Activated naive CD8-positive, alpha-beta T cell treated with anti-CD3 and anti-CD28 coated beads, Interleukin-2, amount 10 ng/mL, durations not matched to agents 7 days and 5 days (primary cell): ENCODE data around the gene KIF26A. TPM values are rescaled to one million over a fixed set of nuclear protein-coding genes. Genes with fewer than 3 reads are reported as not detected.

Experiments used
- ATAC-seq: fragments of 150-1000 bp; cut with Tn5 transposase; one replicate; pipeline ENCODE4 v1.10.0; 2021; ENCODE audit warnings: low read depth, moderate library complexity
- POLR2A ChIA-PET: fragments of 350-600 bp; sonication (Branson Sonifier 250); formaldehyde crosslinking; loops from one replicate; lab custom pipeline; 2021; ENCODE audit warnings: antibody characterized with exemption; lab: Charles Lee
- DNase-seq: peaks from one replicate; pipeline ENCODE4 v3.0.0; 2021
- H3K27ac Mint-ChIP-seq: one replicate; pipeline ENCODE4 v1.8.0; 2022; ENCODE audit warnings: mild to moderate bottlenecking, mixed read lengths
- H3K27me3 Mint-ChIP-seq: one replicate; pipeline ENCODE4 v1.8.0; 2022; ENCODE audit warnings: mild to moderate bottlenecking, moderate library complexity, mixed read lengths
- H3K36me3 Mint-ChIP-seq: one replicate; pipeline ENCODE4 v1.8.0; 2021; ENCODE audit warnings: mild to moderate bottlenecking, mixed read lengths
- H3K4me1 Mint-ChIP-seq: one replicate; pipeline ENCODE4 v1.8.0; 2021; ENCODE audit warnings: mixed read lengths
- H3K4me3 Mint-ChIP-seq: one replicate; pipeline ENCODE4 v1.8.0; 2022; ENCODE audit warnings: mild to moderate bottlenecking, moderate library complexity, mixed read lengths
- H3K9me3 Mint-ChIP-seq: one replicate; pipeline ENCODE4 v1.8.0; 2021; ENCODE audit warnings: mixed read lengths
- total RNA-seq, 2 experiments: library from RNA; stranded (reverse); gene quantifications; one replicate each; pipeline ENCODE4 v1.2.3, GENCODE V29; 2021

Gene KIF26A
- total RNA-seq, 2 experiments from 2014 or later, result 0.17 to 0.26 TPM

DNA sequence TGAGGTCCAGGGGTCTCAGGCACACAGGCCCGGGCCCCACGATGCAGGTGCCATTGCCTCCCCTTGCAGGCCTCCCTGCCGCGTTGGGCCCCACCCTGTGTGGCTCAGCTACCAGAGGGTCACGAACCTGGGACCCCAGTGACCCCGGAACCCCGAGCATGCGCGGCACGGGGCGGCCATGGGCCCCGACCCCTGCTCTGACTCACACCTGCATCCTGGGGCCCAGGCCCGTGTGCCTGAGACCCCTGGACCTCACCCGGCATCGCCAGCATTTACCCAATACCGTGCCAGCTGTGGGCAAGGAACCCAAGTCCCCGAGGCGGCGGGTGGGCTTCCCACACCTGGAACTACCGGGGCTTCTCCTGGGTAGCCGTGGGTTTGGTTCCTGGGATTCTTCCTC, 25.2 kb downstream of the KIF26A start:
- POLR2A ChIA-PET, result no interaction called here
- H3K36me3 Mint-ChIP-seq, result no peaks in the 10 kb centered on the region
- H3K9me3 Mint-ChIP-seq, result no peaks in the 10 kb centered on the region
- no peak overlapping the region for H3K4me3 Mint-ChIP-seq
- DNase-seq (no peak), ATAC-seq (no peak)
- H3K27me3 Mint-ChIP-seq, result no peaks in the 10 kb centered on the region
- H3K27ac Mint-ChIP-seq, result no peak overlapping the region
- H3K4me1 Mint-ChIP-seq, result no peaks in the 10 kb centered on the region

DNA sequence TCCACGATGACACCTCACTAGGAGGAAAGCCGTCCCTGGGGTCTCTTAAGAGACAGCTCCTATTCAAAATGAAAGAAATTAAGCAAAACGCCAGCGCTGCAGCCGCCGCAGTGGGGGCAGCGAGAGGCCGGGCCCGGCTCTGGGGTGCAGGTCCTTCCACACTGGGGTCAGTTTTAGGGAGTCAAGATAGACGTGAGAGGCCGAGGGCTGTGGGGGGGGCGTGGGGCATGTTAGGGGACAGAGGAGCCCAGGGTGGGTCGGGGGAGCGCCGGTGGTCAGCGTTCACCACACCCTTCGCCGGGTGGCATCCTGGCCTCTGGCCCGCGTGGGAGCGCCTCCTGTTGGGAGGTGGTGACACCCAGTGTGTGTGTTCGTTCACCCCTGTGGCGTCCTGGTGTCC, 25.7 kb downstream of the KIF26A start:
- Mint-ChIP-seq H3K4me1 (no peaks in the 10 kb centered on the region), H3K27me3 (no peaks in the 10 kb centered on the region), H3K9me3 (no peaks in the 10 kb centered on the region), H3K36me3 (no peaks in the 10 kb centered on the region), H3K27ac (no peak overlapping the region), H3K4me3 (no peak overlapping the region)
- no peak for ATAC-seq
- POLR2A ChIA-PET, result no interaction called here
- DNase-seq, result no peak

DNA sequence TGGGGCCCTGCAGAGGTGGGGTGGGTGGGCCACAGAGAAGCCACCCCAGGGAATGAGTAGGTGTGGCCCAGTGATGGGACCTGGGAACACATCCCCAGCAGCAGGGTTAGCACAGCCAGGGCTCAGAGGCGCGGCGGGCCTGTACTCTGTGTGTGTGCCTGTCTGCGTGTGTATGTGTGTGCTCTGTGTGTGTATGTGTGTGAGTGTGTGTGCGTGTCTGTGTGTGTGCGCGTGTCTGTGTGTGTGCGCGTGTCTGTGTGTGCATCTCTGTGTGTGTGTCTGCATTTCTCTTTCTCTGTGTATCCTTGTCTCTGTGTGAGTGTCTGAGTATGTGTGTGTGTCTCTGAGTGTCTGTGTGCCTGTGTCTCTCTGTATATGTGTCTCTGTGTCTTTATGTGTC, 26.1 kb downstream of the KIF26A start:
- Mint-ChIP-seq H3K27ac (no peak overlapping the region), H3K9me3 (no peaks in the 10 kb centered on the region), H3K36me3 (no peaks in the 10 kb centered on the region), H3K4me1 (no peaks in the 10 kb centered on the region), H3K27me3 (no peaks in the 10 kb centered on the region), H3K4me3 (no peak overlapping the region)
- no peak for DNase-seq
- POLR2A ChIA-PET, result no interaction called here
- ATAC-seq, result no peak

DNA sequence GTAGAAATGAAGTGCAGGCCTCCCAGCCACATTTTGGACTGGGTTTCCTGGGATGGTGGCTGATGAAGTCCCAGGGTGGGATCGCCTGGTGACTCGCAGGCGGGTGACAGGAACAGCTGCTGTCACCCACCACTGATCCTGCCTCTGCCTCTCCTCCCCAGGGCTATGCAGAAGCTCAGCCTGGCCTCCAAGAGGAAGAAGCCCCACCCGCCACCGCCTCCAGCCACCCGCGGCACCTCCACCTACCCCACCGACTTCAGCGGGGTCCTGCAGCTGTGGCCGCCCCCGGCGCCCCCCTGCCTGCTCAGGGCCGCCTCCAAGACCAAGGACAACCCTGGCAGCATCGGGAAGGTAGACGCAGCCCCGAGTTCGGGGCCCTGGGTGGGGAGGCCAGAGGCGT, 28.3 kb downstream of the KIF26A start:
- H3K27me3 Mint-ChIP-seq, result no peaks in the 10 kb centered on the region
- no peaks in the 10 kb centered on the region for H3K36me3 Mint-ChIP-seq
- no peak for ATAC-seq
- no peaks in the 10 kb centered on the region for H3K9me3 Mint-ChIP-seq
- no peak for DNase-seq
- H3K27ac Mint-ChIP-seq, result no peak overlapping the region
- H3K4me3 Mint-ChIP-seq, result no peak overlapping the region
- no peaks in the 10 kb centered on the region for H3K4me1 Mint-ChIP-seq
- POLR2A ChIA-PET, result no interaction called here

DNA sequence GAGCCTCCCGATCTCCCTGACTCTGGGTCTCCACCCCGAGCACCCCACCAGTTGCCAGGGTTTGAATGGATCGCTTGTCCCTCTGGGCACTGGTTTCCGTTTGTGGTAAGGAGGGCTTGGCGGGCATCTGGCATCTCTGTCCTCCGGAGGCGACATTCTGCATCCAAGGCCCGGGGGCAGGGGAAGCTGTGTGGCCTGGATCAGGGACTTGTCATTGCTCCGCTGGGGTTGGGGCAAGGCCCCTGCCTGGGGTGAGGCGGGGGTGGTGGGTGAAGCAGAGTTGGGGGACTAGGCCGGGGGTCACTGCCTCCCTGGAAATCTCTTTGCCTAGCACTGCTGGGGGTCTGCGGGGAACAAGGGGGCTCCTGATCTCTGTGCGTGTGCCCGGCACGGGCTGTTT, 30.2 kb downstream of the KIF26A start:
- POLR2A ChIA-PET, result no interaction called here
- no peaks in the 10 kb centered on the region for H3K4me1 Mint-ChIP-seq
- H3K9me3 Mint-ChIP-seq, result no peaks in the 10 kb centered on the region
- no peaks in the 10 kb centered on the region for H3K27me3 Mint-ChIP-seq
- no peak overlapping the region for H3K27ac Mint-ChIP-seq
- H3K4me3 Mint-ChIP-seq, result no peak overlapping the region
- DNase-seq (no peak), ATAC-seq (no peak)
- no peaks in the 10 kb centered on the region for H3K36me3 Mint-ChIP-seq

DNA sequence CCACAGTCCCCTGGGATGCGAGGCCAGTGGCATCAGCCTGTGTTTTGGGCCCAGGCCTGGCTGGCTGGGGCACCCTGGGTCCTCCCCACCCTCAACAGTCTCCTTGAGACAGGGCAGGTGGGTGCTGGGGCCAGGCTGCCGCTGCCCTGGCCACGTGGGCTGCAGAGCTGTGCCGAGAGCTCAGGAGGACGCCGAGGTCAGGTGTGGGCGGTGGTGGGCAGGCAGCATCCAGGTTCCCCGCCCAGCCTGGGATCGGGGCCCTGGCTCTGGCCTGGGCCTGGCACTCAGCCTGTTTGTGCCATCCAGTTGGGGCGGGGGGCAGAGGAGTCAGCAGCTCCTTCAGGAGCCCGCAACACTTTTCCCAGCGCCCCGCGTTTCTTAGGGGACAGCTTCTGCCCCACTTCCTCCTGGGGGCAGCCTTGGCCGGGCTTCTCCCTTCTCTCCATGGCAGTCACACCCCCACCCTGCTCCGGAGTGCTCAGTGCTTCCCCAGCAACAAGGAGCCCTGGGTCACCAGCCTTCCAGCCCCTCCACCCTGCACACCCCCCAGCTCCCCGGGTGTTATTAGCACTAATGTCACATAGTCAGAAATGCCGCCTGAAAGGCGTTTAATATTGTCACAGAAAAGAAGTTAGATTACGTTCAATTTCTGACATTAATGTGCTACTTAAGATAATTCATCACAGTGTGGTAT, 30.8 kb downstream of the KIF26A start:
- no peaks in the 10 kb centered on the region for H3K4me1 Mint-ChIP-seq
- no peak overlapping the region for H3K27ac Mint-ChIP-seq
- H3K9me3 Mint-ChIP-seq, result no peaks in the 10 kb centered on the region
- ATAC-seq (no peak), DNase-seq (no peak)
- POLR2A ChIA-PET, result no interaction called here
- no peaks in the 10 kb centered on the region for H3K36me3 Mint-ChIP-seq
- no peak overlapping the region for H3K4me3 Mint-ChIP-seq
- no peaks in the 10 kb centered on the region for H3K27me3 Mint-ChIP-seq

DNA sequence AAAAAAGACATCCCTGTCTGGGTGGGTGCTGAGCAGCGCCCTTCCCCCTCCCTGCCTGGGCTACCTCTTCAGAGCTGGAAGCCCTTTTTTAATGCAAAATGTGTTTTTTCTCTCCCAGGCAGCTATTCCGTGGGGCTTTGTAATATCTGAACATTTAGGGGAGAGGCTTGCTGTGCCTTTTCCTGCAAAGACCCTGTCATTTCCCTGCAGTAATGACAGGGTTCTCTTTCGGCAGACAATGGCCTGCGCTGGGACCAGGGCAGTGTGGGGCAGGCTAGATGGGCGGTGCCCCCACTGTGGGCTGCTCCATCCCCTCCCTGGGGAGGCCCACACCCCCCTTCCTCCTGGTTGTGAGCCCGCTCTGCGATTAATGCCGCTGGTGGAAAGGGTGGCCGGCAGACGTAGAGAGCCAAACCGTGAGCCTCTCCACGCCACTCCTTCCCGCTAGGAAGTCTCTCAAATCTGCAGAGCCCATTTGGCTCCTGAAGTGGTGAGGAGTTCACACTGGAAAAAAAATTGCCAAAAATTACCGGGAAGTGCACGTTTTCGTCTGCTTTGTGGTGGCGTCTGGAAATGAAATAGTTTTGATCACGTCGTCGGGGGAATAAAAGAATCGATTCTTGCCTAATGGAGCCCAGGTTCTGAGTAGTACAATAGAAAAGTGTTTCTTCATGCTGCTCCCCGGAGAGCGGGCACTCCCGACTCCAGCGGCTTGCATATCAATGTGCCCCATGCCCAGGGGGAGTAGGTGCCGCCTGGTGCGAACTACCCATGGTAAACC, 31.5 kb downstream of the KIF26A start:
- POLR2A ChIA-PET, result no interaction called here
- H3K27ac Mint-ChIP-seq, result no peak overlapping the region
- ATAC-seq (no peak), DNase-seq (no peak)
- H3K9me3 Mint-ChIP-seq, result no peaks in the 10 kb centered on the region
- no peaks in the 10 kb centered on the region for H3K36me3 Mint-ChIP-seq
- H3K4me3 Mint-ChIP-seq, result no peak overlapping the region
- no peaks in the 10 kb centered on the region for H3K27me3 Mint-ChIP-seq
- no peaks in the 10 kb centered on the region for H3K4me1 Mint-ChIP-seq

DNA sequence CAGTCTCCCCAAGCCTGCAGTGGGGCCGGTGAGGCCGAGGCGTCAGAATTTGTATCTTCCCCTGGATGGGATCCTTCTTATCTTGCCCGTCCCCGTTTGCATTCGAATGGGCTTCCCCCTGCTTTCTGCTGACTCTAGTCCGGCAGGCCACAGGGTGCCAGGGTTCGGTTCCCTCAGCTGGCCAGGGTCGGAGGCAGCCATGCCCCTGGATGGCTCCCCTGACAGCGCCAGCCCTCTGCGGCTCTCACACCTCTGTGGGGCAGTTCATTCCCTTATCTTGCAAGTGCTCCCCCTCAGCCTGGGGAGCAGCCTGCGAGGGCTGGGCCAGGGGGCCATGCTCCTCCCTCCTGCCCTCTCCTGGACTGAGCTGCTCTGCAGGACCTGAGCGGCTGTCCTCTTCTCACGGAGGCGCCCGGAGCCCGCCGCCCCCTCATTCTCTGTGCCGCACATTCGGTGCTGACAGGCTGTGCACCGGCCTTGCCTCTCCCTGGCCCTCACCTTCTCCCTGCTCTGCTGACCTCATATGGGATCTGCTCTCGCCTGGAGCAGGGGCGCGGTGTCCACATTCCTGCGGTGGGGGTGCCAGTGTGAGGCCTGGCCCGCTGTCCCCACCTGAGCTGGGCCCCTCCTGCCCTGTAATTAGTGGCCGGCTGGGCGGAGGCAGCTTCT, 32.8 kb downstream of the KIF26A start:
- POLR2A ChIA-PET, result no interaction called here
- Mint-ChIP-seq H3K27ac (no peak overlapping the region), H3K9me3 (no peaks in the 10 kb centered on the region), H3K27me3 (no peaks in the 10 kb centered on the region), H3K4me3 (no peak overlapping the region), H3K36me3 (no peaks in the 10 kb centered on the region), H3K4me1 (no peaks in the 10 kb centered on the region)
- DNase-seq, result no peak
- no peak for ATAC-seq

DNA sequence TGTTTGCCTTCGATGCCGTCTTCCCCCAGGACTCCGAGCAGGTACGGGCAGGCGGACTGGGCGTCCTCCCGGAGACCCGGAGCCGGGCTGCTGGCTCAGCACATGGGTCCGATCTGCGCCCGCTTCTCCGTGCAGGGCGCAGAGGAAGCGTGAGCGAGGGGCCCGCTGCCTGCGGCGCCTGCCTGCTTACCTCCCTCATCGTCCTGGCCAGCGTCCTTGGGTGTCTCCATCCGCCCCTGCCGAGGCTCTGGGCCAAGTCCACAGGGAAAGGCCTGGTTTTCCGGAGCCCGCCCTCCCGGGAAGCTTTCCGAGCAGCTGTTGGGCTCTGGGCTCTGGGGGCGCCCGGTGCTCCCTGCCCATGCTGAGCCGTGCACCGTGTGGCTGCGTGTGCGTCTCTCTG, 33.5 kb downstream of the KIF26A start:
- Mint-ChIP-seq H3K4me3 (no peak overlapping the region), H3K9me3 (no peaks in the 10 kb centered on the region), H3K4me1 (no peaks in the 10 kb centered on the region), H3K27ac (no peak overlapping the region), H3K36me3 (no peaks in the 10 kb centered on the region), H3K27me3 (no peaks in the 10 kb centered on the region)
- no peak for DNase-seq
- no peak for ATAC-seq
- POLR2A ChIA-PET, result no interaction called here

DNA sequence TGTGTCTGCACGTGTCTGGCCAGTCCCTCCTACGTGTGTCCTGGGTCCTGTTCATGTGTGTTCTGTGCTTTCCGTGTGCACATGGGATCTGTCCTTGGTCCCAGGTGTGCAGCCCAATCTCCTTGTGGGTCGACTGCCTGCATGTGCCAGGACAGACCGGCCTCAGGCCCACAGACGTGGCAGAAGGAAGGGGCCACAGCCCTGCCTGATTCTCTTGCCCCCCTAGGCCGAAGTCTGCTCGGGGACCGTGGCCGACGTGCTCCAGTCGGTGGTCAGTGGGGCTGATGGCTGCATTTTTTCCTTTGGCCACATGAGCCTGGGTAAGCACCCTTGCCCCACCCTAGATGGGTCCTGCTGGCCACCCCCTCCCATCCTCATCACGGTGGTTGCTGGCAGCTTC, 34.0 kb downstream of the KIF26A start:
- Mint-ChIP-seq H3K4me3 (no peak overlapping the region), H3K27me3 (no peaks in the 10 kb centered on the region), H3K9me3 (no peaks in the 10 kb centered on the region), H3K27ac (no peak overlapping the region), H3K4me1 (no peaks in the 10 kb centered on the region), H3K36me3 (no peaks in the 10 kb centered on the region)
- no peak for DNase-seq
- POLR2A ChIA-PET, result no interaction called here
- ATAC-seq, result no peak

DNA sequence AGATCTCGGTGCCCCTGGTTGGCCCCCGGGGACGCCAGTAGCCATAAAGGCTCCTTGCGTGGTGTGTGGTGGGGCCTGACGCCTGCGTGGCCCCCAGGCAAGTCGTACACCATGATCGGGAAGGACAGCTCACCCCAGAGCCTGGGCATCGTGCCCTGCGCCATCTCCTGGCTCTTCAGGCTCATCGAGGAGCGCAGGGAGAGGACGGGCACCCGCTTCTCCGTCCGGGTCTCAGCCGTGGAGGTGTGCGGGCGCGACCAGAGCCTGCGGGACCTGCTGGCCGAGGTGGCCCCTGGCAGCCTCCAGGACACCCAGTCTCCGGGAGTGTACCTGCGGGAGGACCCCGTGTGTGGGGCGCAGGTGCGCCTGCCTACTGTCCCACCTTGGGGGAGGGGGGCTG, 34.5 kb downstream of the KIF26A start:
- H3K36me3 Mint-ChIP-seq, result no peaks in the 10 kb centered on the region
- POLR2A ChIA-PET, result no interaction called here
- H3K4me3 Mint-ChIP-seq, result no peak overlapping the region
- no peaks in the 10 kb centered on the region for H3K4me1 Mint-ChIP-seq
- no peak for ATAC-seq
- H3K27me3 Mint-ChIP-seq, result no peaks in the 10 kb centered on the region
- H3K27ac Mint-ChIP-seq, result no peak overlapping the region
- DNase-seq, result no peak
- no peaks in the 10 kb centered on the region for H3K9me3 Mint-ChIP-seq

DNA sequence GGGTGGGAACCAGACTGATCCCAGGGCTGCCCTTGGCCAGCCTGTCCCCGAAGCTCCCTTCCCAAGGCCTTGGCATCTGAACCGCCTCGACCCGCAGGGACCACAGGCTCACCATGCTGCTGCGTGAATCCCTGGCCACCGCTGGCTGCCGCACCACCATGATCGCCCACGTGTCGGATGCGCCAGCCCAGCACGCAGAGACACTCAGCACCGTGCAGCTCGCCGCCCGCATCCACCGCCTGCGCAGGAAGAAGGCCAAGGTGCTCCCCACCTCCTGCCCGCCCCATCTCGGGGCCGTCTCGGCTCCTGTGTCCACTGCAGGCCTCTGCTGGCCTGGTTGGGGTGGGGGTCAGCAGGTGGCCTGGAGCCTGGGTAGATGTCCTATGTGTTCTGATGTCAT, 35.7 kb downstream of the KIF26A start:
- Mint-ChIP-seq H3K4me1 (no peaks in the 10 kb centered on the region), H3K27me3 (no peaks in the 10 kb centered on the region), H3K27ac (no peak overlapping the region), H3K4me3 (no peak overlapping the region), H3K36me3 (no peaks in the 10 kb centered on the region), H3K9me3 (no peaks in the 10 kb centered on the region)
- POLR2A ChIA-PET, result no interaction called here
- DNase-seq (no peak), ATAC-seq (no peak)

DNA sequence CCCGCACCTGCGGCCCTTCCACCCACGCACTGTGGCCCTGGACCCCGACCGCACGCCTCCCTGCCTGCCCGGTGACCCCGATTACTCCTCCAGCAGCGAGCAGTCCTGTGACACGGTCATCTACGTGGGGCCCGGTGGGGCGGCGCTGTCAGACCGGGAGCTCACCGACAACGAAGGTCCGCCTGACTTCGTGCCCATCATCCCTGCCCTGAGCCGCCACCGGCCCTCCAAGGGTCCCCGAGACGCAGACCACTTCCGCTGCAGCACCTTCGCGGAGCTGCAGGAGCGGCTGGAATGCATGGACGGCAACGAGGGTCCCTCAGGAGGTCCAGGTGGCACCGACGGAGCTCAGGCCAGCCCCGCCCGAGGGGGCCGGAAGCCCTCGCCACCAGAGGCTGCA, 36.7 kb downstream of the KIF26A start:
- POLR2A ChIA-PET, result no interaction called here
- Mint-ChIP-seq H3K36me3 (no peaks in the 10 kb centered on the region), H3K9me3 (no peaks in the 10 kb centered on the region), H3K4me1 (no peaks in the 10 kb centered on the region), H3K4me3 (no peak overlapping the region), H3K27me3 (no peaks in the 10 kb centered on the region), H3K27ac (no peak overlapping the region)
- ATAC-seq (no peak), DNase-seq (no peak)

DNA sequence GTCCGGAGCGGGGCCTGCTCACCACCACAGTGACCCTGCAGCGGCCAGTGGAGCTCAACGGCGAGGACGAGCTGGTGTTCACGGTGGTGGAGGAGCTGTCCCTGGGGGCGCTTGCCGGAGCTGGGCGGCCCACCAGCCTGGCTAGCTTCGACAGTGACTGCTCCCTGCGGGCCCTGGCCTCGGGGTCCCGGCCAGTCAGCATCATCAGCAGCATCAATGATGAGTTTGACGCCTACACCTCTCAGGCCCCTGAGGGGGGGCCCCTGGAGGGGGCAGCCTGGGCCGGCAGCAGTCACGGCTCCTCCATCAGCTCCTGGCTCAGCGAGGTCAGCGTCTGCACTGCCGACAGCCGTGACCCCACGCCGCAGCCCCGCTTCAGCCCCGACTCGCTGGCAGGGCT, 37.4 kb downstream of the KIF26A start:
- no peak for ATAC-seq
- H3K4me1 Mint-ChIP-seq, result no peaks in the 10 kb centered on the region
- no peaks in the 10 kb centered on the region for H3K36me3 Mint-ChIP-seq
- no peaks in the 10 kb centered on the region for H3K27me3 Mint-ChIP-seq
- POLR2A ChIA-PET, result no interaction called here
- no peak overlapping the region for H3K27ac Mint-ChIP-seq
- H3K9me3 Mint-ChIP-seq, result no peaks in the 10 kb centered on the region
- H3K4me3 Mint-ChIP-seq, result no peak overlapping the region
- no peak for DNase-seq
